GM21576 (cell line): ENCODE results near the gene WNT10A.
"Not testable (repeated sequence)": the region's sequence is repeated elsewhere in the genome, so short reads cannot be mapped to it uniquely, and the experiment has no call there.

Experiments used
- ATAC-seq: cut with Tn5 transposase; IDR thresholded peaks from one replicate; pipeline ENCODE4 v1.9.1; 2021; ENCODE audit warnings: mild to moderate bottlenecking, moderate library complexity; ENCODE audit not compliant: unreplicated experiment

Gene WNT10A

DNA sequence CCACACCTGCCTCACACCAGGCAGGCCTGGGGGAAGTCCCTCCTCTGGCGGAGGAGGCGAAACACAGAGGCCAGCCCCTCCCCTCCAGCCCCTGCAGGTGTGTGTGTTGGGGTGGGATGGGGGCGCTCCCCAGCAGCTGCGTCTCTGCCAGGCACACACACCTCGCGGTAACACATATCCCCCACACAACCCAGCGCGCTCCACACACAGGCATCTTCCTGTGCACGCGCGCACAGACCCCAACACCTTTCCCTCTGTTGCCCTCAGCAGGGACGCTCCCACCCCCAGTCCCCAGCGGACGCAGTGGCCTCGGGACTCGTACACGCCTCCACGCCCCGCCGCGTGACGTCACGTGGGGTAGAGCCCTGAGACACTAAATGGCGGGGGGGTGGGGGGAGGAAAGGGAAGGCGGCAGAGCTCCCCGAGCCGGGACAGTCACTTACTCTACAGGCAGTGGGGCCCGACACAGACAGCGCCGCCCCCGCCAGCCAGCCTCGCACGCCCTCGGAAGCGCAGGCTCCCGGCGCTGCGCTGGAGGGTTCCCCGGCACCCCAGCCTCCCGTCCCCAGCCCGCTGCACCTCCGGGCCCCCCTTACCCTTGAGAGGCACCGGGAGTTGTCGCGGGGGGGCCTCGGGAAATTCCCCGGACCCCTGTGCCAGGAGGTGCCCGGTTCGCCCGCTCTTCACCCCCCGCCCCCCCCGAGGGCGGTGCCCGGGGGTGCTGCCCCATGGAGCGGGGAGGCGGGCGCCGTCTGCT lies at the start of gene WNT10A:
Gene WNT10A (plus strand): TSS at position 751 of the 757 bp plus-strand sequence. CDS start 144 bp downstream, outside the sequence.
- peak; percentile 71 for ATAC-seq

DNA sequence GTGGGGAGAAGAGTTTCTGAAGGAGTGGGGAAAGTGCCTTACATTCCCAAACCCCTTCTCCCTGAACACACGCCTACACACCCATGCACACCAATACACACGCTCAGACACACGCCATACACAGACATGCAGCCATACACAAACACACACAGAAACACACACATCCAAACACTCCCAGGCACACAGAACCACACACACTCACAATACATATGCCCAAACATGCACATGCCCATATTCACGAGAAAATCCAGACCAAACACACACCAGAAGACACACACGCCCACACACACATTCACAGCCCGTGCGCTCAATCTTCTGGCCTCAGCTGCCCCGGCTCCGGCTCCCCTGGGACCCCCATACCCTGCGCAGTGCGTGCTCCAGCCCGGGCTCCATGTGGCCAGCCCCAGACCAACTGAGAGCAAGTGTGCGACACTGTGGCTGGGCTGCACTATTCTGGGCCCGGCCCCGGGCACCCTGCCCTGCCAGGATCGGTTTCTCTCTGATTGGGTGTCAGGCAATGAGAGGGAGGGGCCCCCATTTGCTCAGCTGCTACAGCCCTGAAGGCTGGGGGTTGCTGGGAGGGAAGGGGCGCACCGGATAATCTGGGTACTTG lies 49.2 kb upstream of the WNT10A start, which contains the start of gene PRKAG3:
Gene PRKAG3 (minus strand): TSS at position 426 of the 613 bp plus-strand sequence.
- no peak for ATAC-seq

DNA sequence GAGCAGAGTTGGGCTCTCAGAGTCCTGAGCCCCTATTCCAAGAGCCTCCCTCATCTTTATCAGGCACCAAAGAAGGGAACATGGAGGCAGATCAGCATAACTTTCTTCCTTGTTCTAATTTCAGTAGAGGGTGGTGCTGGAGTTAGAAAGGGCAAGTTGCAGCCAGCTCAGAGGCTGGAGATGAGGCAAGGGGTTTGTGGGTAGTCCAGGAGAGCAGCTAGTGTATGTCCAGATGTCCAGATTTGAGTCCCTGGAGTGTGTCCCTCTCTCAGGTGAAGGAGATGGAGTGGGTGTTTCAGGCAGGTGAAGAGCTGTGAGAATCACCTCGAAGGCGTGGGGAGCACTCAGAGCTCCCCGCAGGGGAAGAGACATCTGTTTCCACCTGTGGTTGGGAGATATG lies 48.6 kb upstream of the WNT10A start:
- ATAC-seq, result no peak

DNA sequence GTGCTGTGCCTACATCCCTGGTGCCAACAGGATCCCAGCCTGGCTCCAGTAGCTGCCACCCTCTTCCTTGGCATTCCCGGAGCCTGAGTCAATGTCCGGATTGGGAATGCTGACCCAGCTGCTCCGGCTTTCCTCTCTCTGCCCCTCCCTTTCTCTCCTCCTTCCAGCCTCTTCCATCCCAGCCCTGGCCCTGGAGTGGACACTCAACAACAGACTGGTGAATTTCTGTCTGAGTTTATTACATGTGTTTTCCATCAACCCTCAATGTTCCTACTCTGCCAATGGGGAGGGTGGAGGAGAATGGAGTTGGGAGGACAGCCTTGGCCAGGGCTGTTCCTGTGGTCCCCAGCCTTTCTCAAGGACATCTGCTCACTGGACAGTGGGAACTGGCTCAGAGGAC lies 48.1 kb upstream of the WNT10A start:
- no peak for ATAC-seq

DNA sequence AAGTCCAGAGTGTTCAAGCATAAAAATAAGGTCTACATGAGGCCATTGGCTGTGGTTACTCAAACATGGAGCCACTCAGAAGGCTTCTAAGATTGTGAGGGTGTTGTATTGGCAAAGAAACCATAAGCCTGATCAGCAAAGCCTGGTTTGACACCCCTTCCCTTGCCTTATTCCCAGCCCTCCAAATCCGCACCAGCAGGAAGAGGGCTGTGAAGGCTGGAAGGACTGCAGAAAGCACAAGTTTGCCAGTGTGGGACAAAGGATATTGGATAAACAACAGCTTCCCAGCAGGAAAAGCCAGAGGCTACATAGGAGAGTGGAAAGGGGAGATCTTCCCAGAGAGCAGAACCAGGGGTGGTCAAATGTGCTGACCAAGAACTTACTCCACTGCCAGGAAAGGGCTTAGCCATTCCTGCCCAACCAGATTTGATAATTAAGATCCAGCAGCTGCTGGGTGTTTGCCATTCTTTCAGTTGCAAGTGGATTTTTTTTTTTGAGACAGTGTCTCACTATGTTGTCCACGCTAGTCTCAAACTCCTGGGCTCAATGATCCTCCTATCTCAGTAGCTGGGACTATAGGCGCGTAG lies 47.5 kb upstream of the WNT10A start:
- no peak for ATAC-seq

DNA sequence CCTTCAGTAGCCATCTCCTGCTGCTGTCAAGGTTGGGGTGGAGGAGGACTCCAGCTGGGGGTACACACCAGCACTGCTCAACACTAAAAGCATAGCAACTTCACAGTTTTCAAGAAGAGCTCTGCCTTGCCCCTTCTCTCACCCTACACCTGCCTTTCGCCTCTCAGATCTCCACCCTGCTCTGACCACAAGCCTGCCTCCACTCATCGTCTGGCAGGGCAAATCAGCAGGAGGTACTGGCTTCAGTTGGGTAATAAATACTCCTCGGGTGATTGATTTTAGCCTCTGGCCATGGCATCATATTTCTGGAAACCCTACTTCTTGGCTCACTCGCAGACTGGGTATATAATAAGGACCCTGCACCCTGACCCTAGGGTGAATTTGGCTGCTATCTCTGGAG lies 46.0 kb upstream of the WNT10A start:
- ATAC-seq, result no peak

DNA sequence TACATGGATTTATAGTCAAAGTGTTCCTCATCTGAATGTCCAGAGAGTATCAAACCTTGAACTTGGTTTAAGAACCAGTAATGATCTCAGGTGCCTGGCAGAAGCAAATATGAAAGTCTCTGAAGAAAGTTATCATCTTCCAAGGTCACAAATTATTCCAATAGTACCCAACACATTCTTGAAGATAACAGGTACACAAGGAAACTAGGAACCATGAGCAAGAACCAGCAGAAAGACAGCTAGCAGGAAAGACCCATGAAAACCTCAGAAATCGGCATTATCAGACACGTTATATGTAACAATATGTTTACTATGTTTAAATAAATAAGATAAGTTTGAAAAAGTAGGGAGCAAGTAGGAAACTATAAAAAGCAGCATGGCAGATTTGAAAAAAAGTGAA lies 43.2 kb upstream of the WNT10A start:
- no peak for ATAC-seq

DNA sequence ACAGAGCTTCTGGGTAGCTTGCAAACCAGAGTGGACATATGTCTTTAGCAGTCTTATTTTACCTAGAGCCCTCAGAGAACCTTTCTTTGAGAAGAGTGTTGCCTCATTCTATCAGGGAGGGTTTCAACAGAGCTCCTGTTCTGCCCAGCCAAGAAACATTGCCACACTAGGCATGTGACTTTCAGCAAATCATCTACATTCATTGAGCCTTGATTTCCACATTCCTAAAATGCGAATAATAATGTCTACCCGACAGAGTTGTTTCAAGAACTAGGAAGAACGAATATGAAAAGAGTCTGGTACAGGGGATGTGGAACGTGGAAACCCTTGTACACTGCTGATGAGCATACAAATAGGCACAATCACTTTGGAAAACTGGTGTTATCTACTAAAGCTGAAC lies 41.2 kb upstream of the WNT10A start:
- no peak for ATAC-seq

DNA sequence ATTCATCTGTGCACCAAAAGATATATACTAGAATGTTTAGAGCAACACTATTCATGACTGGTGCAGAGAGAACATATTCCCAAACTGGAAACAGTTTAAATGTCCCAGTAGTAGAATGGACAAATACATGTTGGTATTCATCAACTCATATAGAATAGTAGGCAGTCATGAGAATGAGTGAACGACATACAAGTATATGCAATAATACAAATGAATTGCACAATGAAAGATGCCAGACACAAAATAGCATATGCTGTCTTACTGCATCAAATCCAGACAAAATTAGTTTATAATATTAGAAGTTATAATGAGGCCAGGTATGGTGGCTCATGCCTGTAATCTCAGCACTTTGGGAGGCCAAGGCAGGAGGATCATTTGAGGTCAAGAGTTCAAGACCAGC lies 40.8 kb upstream of the WNT10A start:
- no peak for ATAC-seq

DNA sequence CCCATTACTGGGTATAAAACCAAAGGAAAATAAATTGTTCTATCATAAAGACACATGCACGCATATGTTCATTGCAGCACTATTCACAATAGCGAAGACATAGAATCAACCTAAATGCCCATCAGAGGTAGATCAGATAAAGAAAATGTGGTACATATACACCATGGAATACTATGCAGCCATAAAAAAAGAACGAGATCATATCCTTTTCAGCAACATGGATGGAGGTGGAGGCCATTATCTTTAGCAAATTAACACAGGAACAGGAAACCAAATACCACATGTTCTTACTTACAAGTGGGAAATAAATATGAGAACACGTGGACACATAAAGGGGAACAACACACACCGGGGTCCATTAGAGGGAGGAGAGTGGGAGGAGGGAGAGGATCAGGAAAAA lies 36.3 kb upstream of the WNT10A start:
- not testable (repeated sequence) for ATAC-seq

DNA sequence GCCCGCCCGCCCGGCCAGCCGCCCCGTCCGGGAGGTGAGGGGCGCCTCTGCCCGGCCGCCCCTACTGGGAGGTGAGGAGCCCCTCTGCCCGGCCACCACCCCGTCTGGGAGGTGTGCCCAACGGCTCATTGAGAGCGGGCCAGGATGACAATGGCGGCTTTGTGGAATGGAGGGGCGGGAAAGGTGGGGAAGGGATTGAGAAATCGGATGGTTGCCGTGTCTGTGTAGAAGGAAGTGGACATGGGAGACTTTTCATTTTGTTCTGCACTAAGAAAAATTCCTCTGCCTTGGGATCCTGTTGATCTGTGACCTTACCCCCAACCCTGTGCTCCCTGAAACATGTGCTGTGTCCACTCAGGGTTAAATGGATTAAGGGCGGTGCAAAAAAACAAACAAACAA lies 33.7 kb upstream of the WNT10A start:
- ATAC-seq, result not testable (repeated sequence)

DNA sequence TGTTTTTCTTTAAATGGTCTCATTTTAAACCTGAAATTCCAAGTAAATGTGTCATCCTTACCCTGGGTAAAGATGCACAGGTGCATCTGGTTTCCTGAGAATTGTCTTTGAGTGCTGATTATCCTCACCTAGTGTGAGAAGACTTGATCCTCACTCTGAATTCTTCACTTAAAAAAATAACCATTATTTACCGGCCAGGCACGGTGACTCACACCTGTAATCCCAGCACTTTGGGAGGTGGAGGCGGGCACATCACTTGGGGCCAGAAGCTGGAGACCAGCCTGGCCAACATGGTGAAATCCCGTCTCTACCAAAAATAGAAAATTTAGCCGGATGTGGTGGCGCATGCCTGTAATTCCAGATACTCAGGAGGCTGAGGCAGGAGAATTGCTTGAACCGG lies 30.9 kb upstream of the WNT10A start:
- no peak for ATAC-seq

DNA sequence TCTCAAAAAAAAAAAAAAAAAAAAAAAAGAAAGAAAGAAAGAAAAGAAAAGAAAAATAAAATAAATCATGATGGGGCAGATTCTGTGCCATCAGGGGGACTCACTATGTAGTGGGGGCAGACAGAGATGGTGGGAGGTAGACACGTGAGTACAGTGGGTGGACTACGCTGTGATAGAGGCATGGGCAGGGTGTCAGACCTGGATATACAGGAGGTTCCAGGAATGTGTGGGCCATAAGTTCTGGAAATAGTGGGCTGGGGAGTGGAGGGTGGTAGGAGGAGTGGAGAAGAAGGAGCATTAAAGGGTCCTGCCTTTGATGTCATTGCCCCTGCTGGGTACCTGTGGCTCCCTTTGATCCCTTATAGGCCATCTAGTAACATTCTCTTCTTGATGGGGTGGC lies 29.9 kb upstream of the WNT10A start:
- no peak for ATAC-seq

DNA sequence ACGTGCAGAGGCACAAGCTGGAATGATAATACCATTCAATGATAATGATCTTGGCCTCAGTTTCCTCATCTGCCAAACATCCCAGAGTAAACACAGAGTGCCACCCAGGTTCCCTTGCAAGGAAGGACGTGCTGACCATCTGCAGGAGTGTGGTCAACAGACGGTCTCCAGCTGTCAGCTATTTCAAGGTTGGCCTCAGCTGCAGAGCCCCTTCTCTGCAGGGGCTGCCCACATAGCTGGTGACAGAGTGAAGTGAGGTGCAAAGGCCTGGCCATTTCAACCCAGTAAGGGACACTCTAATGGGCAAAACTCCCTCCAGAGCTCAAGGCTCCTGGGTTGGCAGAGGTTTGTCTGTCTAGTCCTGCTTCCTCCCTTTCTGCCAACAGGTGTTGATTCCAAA lies 29.4 kb upstream of the WNT10A start:
- ATAC-seq, result no peak

DNA sequence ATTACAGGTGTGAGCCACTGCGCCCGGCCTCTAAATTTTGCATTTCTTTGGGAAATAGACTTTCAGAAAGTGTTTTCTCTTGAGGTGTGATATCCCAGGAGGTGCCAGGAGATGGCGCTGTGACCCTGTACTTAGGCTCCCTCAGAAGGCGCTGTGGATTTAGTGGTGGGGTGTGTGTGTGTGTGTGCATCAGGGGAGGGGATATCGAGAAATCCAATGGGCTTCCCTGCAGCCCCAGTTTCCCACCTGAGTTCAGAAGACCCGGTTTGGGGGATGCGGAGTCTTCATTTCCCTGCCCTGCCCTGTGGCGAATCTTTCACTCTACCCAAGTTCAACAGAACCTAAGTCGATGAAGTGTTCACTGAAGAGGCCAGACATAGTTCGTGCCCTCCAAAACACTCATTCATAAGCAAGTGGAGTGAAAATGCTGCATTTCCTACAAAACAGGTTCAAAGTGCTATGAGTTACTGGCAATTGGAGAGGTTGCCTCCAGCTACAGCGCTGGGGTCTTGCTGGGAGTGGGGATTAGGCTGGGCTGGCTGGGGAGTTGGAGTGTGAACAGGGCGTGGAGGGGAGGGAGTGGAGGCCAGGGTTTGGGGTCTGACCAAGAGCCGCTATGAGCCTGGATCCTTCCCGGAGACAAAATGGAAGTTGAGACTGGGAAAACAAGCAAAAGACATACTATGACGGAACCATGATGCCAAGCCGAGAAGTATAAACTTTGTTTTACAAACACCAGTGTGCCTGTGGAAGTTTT lies 27.6 kb upstream of the WNT10A start:
- no peak for ATAC-seq

DNA sequence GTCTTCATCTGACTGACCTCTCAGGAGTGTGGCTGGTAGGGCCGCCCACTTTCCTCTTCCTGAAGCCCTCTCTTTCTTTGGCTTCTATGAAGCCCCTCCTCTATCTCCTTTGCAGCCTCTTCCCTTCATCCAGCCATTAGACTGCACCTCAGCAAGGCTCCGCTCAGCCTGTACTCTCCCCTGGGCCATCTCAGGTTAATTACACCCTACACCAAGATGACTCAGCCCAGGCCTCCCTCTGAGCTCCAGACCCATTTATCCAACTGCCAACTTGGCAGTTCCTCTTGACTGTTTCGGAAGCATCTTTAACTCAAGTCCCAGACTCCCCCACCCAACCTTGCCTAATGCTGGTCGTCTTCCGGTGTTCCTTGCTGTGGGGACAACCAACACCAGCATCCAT lies 26.9 kb upstream of the WNT10A start:
- ATAC-seq, result no peak

DNA sequence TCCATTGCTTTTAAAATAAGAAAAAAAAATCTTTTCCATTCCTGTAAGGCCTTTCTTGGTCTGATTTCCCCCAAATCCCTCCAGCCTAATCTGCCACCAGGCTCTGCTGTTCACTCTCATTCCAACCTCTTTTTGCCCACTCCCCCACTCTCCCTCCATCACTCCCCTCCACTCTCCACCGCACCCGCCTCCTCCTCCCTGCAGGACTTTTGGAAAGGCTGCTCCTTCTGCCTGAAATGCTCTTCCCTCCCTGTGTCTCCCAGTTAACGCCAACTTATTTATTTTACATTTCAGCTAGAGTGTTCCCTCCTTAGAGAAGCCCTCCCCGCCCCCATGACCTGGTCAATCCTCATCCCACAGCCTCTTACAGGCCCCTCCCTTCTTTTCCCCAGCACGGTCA lies 25.8 kb upstream of the WNT10A start:
- ATAC-seq, result no peak

DNA sequence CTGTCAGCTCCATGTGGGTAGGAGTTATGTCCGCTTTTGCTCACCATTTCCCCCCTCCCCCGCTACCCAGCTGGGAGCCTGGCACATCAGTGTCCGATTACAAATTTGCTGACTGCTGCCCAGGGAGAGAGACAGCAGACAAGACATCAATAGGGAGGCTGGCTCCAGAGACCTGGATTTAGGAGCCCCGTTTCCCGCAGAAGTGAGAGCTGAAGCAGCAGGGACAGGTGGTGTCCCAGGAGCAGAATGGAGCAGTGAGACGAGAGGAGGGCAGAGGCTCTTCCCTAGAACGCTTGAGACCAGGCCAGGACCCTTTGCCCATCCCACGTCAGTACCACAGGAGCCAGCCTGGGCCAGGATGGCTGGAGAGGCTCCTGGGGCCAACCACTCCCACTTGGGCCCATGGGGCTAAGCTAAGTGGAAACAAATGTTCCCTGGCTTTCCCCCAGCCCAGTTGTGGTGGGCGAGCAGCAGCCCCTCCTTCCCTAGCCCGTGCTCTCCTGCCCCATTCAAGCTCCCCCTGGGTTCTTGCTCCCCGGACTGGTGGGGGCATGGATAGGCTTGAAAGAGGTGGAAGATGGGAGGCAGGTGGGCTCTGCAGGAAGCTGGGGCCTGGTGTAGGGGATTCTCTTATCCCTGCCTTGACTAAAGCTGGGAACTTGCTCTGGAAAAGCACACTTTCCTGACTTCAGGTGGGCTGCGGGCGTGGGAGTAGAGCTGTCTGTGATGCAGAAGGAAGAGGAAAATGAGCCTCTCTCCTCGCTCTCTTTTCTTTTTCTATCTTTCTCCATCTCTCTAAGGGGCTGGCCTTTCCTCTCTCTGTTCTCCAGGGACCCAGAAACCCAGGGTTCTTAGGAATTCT lies 25.1 kb upstream of the WNT10A start:
- no peak for ATAC-seq

DNA sequence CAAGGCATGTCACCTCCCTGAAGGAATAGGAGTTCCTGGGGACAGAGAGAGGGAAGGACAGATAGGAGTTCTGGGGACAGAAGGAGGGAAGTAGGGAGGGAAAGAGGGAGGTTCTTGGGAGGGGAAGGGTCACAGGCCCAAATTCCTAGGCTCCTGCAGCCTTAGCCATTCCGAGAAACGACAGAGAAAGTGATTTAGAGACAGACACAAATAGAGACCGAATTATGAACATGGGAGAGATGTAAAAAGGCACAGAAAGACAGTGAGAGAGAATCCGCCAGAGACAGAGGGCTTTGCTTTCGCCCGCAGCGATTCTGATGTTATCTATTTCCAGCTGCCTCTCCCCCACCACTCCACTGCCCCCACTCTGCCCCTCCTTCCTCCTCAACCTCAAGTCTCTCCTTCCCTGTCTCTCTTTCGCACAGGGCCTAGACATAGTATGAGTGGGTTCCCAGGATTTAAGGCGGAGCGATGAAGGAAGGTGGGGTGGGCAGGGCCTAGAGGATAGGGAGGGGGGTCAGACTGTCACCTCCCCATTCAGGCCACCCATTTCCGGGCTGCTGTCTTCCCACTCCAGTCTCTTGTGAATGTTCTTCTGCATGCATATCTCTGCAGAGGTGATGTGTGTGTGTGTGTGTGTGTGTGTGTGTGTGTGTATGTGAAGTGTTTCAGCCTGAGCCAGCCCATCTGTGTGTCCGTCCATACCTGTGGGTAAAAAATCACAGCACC lies 24.3 kb upstream of the WNT10A start:
- no peak for ATAC-seq

DNA sequence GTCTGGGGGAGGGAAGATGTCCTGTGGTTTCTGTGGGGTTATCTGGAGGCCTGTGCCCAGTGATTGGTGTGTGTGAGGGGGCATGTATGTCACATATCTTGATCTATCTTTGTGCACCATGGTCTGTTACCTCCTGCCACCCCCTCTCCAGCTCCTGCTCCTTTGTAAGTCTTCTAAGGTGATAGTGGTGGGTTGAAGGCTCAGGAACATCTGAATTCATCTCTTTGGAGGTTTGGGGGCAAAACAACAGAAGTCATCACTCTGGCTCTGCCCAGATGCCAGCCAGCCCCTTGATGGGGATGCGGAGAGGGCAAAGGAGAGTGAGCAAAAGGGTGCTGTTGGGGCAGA lies 23.8 kb upstream of the WNT10A start:
- ATAC-seq, result no peak
